ENCODE data around the gene CEP126. TPM values are rescaled to one million over a fixed set of nuclear protein-coding genes. Genes with fewer than 3 reads are reported as not detected.
A peak's percentile ranks its signal among the peaks of the same experiment; 100 is the strongest.

CEP126 gene
- 1 to 10 TPM in 1 of 4 donors, under 1 TPM in 3; 0.45 to 8.3 (median 0.85) TPM for polyA plus RNA-seq
- long read RNA-seq, donor 1 = 0 reads
- long read RNA-seq, donor 2 = 0 reads
- long read RNA-seq, donor 3 = 0 reads
- long read RNA-seq, donor 4 = 0 reads
- long read RNA-seq, donor 5 = 0 reads
- long read RNA-seq, donor 6 = 0 reads
- long read RNA-seq, donor 7 = 0 reads
- long read RNA-seq, donor 8 = 0 reads
- long read RNA-seq, donor 9 = 0 reads
- long read RNA-seq, donor 10 = 0 reads

- FAIRE-seq = no peak
- Histone ChIP-seq H3K36me3 (ENCODE audit: control insufficient read depth in 3 of 3, insufficient read depth in 2 of 3, low read depth in 1 of 3, low read length in 3 of 3) (no peaks in the 10 kb centered on the region), H3K9me3 (ENCODE audit: control insufficient read depth in 2 of 2, insufficient read depth in 1 of 2, low read depth in 1 of 2, low read length in 1 of 2) (no peaks in the 10 kb centered on the region), H3K27ac (ENCODE audit: low read depth in 1 of 3, low read length in 2 of 3) (peak within 1 kb of the TSS; percentile 55 to 95 (median 68)), H3K4me1 (ENCODE audit: control insufficient read depth in 3 of 3, insufficient read depth in 2 of 3, low read depth in 1 of 3, low read length in 2 of 3) (peaks cover 0 to 5% (median 2%) of the 10 kb centered on the region in 3 donors), H3K27me3 (ENCODE audit: control insufficient read depth in 3 of 3, insufficient read depth in 3 of 3, low read length in 3 of 3) (no peaks in the 10 kb centered on the region), H3K4me3 (ENCODE audit: low read depth in 1 of 3, low read length in 3 of 3) (peak within 1 kb of the TSS; percentile 57 to 84 (median 69))
- WGBS, 3 donors = 0 to 1% (median 1%) methylated on average over 52 to 56 of the region's 56 CpGs
- DNase-seq = peak; percentile 89 to 97
These were observed at the start of gene CEP126 for GRCh38 chr11:101914738-101915426. TSS of gene CEP126 (plus strand) at chr11:101915010. CDS start at chr11:101915285, 275 bp downstream.

- Histone ChIP-seq H3K27me3 (ENCODE audit: control insufficient read depth in 3 of 3, insufficient read depth in 3 of 3, low read length in 3 of 3) (no peaks in the 10 kb centered on the region), H3K27ac (ENCODE audit: low read depth in 1 of 3, low read length in 2 of 3) (peak overlapping the region in 2 of 3 donors; percentile 73 to 75), H3K4me3 (ENCODE audit: low read depth in 1 of 3, low read length in 3 of 3) (no peak overlapping the region), H3K9me3 (ENCODE audit: control insufficient read depth in 2 of 2, insufficient read depth in 1 of 2, low read depth in 1 of 2, low read length in 1 of 2) (peaks cover 0 to 5% of the 10 kb centered on the region in 2 donors), H3K4me1 (ENCODE audit: control insufficient read depth in 3 of 3, insufficient read depth in 2 of 3, low read depth in 1 of 3, low read length in 2 of 3) (peaks cover 10 to 39% (median 11%) of the 10 kb centered on the region in 3 donors), H3K36me3 (ENCODE audit: control insufficient read depth in 3 of 3, insufficient read depth in 2 of 3, low read depth in 1 of 3, low read length in 3 of 3) (no peaks in the 10 kb centered on the region)
- DNase-seq = peak; percentile 89 to 94
- FAIRE-seq = peak; percentile 68
- WGBS, 3 donors = 48 to 73% (median 53%) methylated on average over 5 of the region's 5 CpGs
These were observed 48.0 kb upstream of the CEP126 start for GRCh38 chr11:101866619-101867491.

GRCh38 chr11:101867951-101868350 is 46.9 kb upstream of the CEP126 start:
- no peak overlapping the region for H3K4me3 ChIP-seq (ENCODE audit: low read depth in 1 of 3, low read length in 3 of 3)
- no peak for DNase-seq
- no peak for FAIRE-seq
- peaks cover 0 to 5% of the 10 kb centered on the region in 2 donors for H3K9me3 ChIP-seq (ENCODE audit: control insufficient read depth in 2 of 2, insufficient read depth in 1 of 2, low read depth in 1 of 2, low read length in 1 of 2)
- H3K36me3 ChIP-seq (ENCODE audit: control insufficient read depth in 3 of 3, insufficient read depth in 2 of 3, low read depth in 1 of 3, low read length in 3 of 3) = no peaks in the 10 kb centered on the region
- 41 to 66% (median 51%) methylated on average over 2 of the region's 2 CpGs for WGBS, 3 donors
- peaks cover 10 to 35% (median 11%) of the 10 kb centered on the region in 3 donors for H3K4me1 ChIP-seq (ENCODE audit: control insufficient read depth in 3 of 3, insufficient read depth in 2 of 3, low read depth in 1 of 3, low read length in 2 of 3)
- H3K27ac ChIP-seq (ENCODE audit: low read depth in 1 of 3, low read length in 2 of 3) = peak overlapping the region in 2 of 3 donors; percentile 67 to 75
- H3K27me3 ChIP-seq (ENCODE audit: control insufficient read depth in 3 of 3, insufficient read depth in 3 of 3, low read length in 3 of 3) = no peaks in the 10 kb centered on the region

GRCh38 chr11:101870510-101870909 is 44.3 kb upstream of the CEP126 start:
- Histone ChIP-seq H3K9me3 (ENCODE audit: control insufficient read depth in 2 of 2, insufficient read depth in 1 of 2, low read depth in 1 of 2, low read length in 1 of 2) (no peaks in the 10 kb centered on the region), H3K4me1 (ENCODE audit: control insufficient read depth in 3 of 3, insufficient read depth in 2 of 3, low read depth in 1 of 3, low read length in 2 of 3) (peaks cover 10 to 23% (median 11%) of the 10 kb centered on the region in 3 donors), H3K27me3 (ENCODE audit: control insufficient read depth in 3 of 3, insufficient read depth in 3 of 3, low read length in 3 of 3) (no peaks in the 10 kb centered on the region), H3K4me3 (ENCODE audit: low read depth in 1 of 3, low read length in 3 of 3) (no peak overlapping the region), H3K27ac (ENCODE audit: low read depth in 1 of 3, low read length in 2 of 3) (peak overlapping the region; percentile 27 to 28 (median 27)), H3K36me3 (ENCODE audit: control insufficient read depth in 3 of 3, insufficient read depth in 2 of 3, low read depth in 1 of 3, low read length in 3 of 3) (no peaks in the 10 kb centered on the region)
- 19 to 62% (median 42%) methylated on average over 6 of the region's 6 CpGs for WGBS, 3 donors
- FAIRE-seq = no peak
- DNase-seq = peak; percentile 44 to 90

GRCh38 chr11:101872171-101872882 is 42.5 kb upstream of the CEP126 start:
- Histone ChIP-seq H3K36me3 (ENCODE audit: control insufficient read depth in 3 of 3, insufficient read depth in 2 of 3, low read depth in 1 of 3, low read length in 3 of 3) (no peaks in the 10 kb centered on the region), H3K4me3 (ENCODE audit: low read depth in 1 of 3, low read length in 3 of 3) (no peak overlapping the region), H3K27ac (ENCODE audit: low read depth in 1 of 3, low read length in 2 of 3) (no peak overlapping the region), H3K4me1 (ENCODE audit: control insufficient read depth in 3 of 3, insufficient read depth in 2 of 3, low read depth in 1 of 3, low read length in 2 of 3) (peaks cover 6 to 10% (median 9%) of the 10 kb centered on the region in 3 donors), H3K9me3 (ENCODE audit: control insufficient read depth in 2 of 2, insufficient read depth in 1 of 2, low read depth in 1 of 2, low read length in 1 of 2) (no peaks in the 10 kb centered on the region), H3K27me3 (ENCODE audit: control insufficient read depth in 3 of 3, insufficient read depth in 3 of 3, low read length in 3 of 3) (no peaks in the 10 kb centered on the region)
- WGBS, 3 donors = 81 to 87% (median 86%) methylated on average over 6 of the region's 6 CpGs
- DNase-seq (no peak), FAIRE-seq (no peak)

GRCh38 chr11:101880222-101880621 is 34.6 kb upstream of the CEP126 start:
- Histone ChIP-seq H3K27me3 (ENCODE audit: control insufficient read depth in 3 of 3, insufficient read depth in 3 of 3, low read length in 3 of 3) (no peaks in the 10 kb centered on the region), H3K4me3 (ENCODE audit: low read depth in 1 of 3, low read length in 3 of 3) (no peak overlapping the region), H3K9me3 (ENCODE audit: control insufficient read depth in 2 of 2, insufficient read depth in 1 of 2, low read depth in 1 of 2, low read length in 1 of 2) (no peaks in the 10 kb centered on the region), H3K27ac (ENCODE audit: low read depth in 1 of 3, low read length in 2 of 3) (no peak overlapping the region), H3K4me1 (ENCODE audit: control insufficient read depth in 3 of 3, insufficient read depth in 2 of 3, low read depth in 1 of 3, low read length in 2 of 3) (no peaks in the 10 kb centered on the region), H3K36me3 (ENCODE audit: control insufficient read depth in 3 of 3, insufficient read depth in 2 of 3, low read depth in 1 of 3, low read length in 3 of 3) (no peaks in the 10 kb centered on the region)
- FAIRE-seq = no peak
- 18 to 58% (median 41%) methylated on average over 4 of the region's 4 CpGs for WGBS, 3 donors
- peak; percentile 66 to 76 for DNase-seq

GRCh38 chr11:101881586-101881985 is 33.2 kb upstream of the CEP126 start:
- FAIRE-seq (no peak), DNase-seq (no peak)
- 89 to 94% (median 93%) methylated on average over 2 of the region's 2 CpGs for WGBS, 3 donors
- Histone ChIP-seq H3K36me3 (ENCODE audit: control insufficient read depth in 3 of 3, insufficient read depth in 2 of 3, low read depth in 1 of 3, low read length in 3 of 3) (no peaks in the 10 kb centered on the region), H3K27me3 (ENCODE audit: control insufficient read depth in 3 of 3, insufficient read depth in 3 of 3, low read length in 3 of 3) (no peaks in the 10 kb centered on the region), H3K4me1 (ENCODE audit: control insufficient read depth in 3 of 3, insufficient read depth in 2 of 3, low read depth in 1 of 3, low read length in 2 of 3) (no peaks in the 10 kb centered on the region), H3K4me3 (ENCODE audit: low read depth in 1 of 3, low read length in 3 of 3) (no peak overlapping the region), H3K27ac (ENCODE audit: low read depth in 1 of 3, low read length in 2 of 3) (no peak overlapping the region), H3K9me3 (ENCODE audit: control insufficient read depth in 2 of 2, insufficient read depth in 1 of 2, low read depth in 1 of 2, low read length in 1 of 2) (no peaks in the 10 kb centered on the region)

- H3K9me3 ChIP-seq (ENCODE audit: control insufficient read depth in 2 of 2, insufficient read depth in 1 of 2, low read depth in 1 of 2, low read length in 1 of 2) = no peaks in the 10 kb centered on the region
- no peaks in the 10 kb centered on the region for H3K27me3 ChIP-seq (ENCODE audit: control insufficient read depth in 3 of 3, insufficient read depth in 3 of 3, low read length in 3 of 3)
- WGBS, 3 donors = 80 to 82% (median 81%) methylated on average over 4 of the region's 4 CpGs
- no peak overlapping the region for H3K4me3 ChIP-seq (ENCODE audit: low read depth in 1 of 3, low read length in 3 of 3)
- no peaks in the 10 kb centered on the region for H3K36me3 ChIP-seq (ENCODE audit: control insufficient read depth in 3 of 3, insufficient read depth in 2 of 3, low read depth in 1 of 3, low read length in 3 of 3)
- no peak overlapping the region for H3K27ac ChIP-seq (ENCODE audit: low read depth in 1 of 3, low read length in 2 of 3)
- H3K4me1 ChIP-seq (ENCODE audit: control insufficient read depth in 3 of 3, insufficient read depth in 2 of 3, low read depth in 1 of 3, low read length in 2 of 3) = no peaks in the 10 kb centered on the region
- no peak for FAIRE-seq
- DNase-seq = no peak
These were observed 29.2 kb upstream of the CEP126 start for GRCh38 chr11:101885631-101886030.
